Subcutaneous adipose tissue (tissue), 4 donors: Measurements from ENCODE around the gene DHPS. TPM values are rescaled to one million over a fixed set of nuclear protein-coding genes. Genes with fewer than 3 reads are reported as not detected.

Experiments used
- CTCF ChIP-seq: fragments of 450-650 bp; IDR thresholded peaks from one replicate; pipeline ENCODE4 v1.5.1; 2016; ENCODE audit warnings: low read depth, mild to moderate bottlenecking, control low read depth, antibody characterized with exemption, moderate library complexity
- small RNA-seq: library from RNA; depleted of rRNA; stranded (forward); fragments of <200 nt; gene quantifications from one replicate; pipeline ENCODE3, GENCODE V24; 2016
- total RNA-seq, 4 donors: library from RNA; depleted of rRNA; stranded (reverse); fragments of >200 nt; gene quantifications; one replicate each; pipeline ENCODE4 v1.1.0, GENCODE V29; 2016

DHPS gene
- total RNA-seq, 4 donors from 2014 or later, result 49.9 to 85.7 (median 75.7) TPM

- TF ChIP-seq CTCF, result no peak
Measured at GRCh38 chr19:12628040-12629022, 53.3 kb downstream of the DHPS start.

- TF ChIP-seq CTCF, result no peak
Measured at GRCh38 chr19:12626958-12627357, 54.7 kb downstream of the DHPS start.

Small RNAs within 50 kb of the gene (small RNA-seq; reads per million reads assigned to genes)
- 1,359 reads per million, percentile 99 among the genes with 10 or more reads in this experiment for gene SNORD41

Other genes with a start within 250 kb of the DHPS start
- gene ZNF443, start 240.9 kb downstream of the DHPS start, total RNA-seq, result 1 to 10 TPM; 4.2 to 5.9 (median 4.8) TPM
- gene ZNF709, start 197.1 kb downstream of the DHPS start, total RNA-seq, result 1 to 10 TPM; 1.5 to 3.1 (median 2.8) TPM
- gene ZNF564, start 130.4 kb downstream of the DHPS start, total RNA-seq, result 10 to 100 TPM; 10.7 to 15.0 (median 14.3) TPM
- 1 to 10 TPM; 5.7 to 9.2 (median 7.8) TPM for gene ZNF490, start 71.1 kb downstream of the DHPS start, total RNA-seq
- 10 to 100 TPM; 21.2 to 26.0 (median 24.9) TPM for gene ZNF791, start 71.0 kb downstream of the DHPS start, total RNA-seq
- 100 to 1,000 TPM in 2 of 4 donors, 10 to 100 TPM in 2; 61.0 to 186 (median 88.5) TPM for gene MAN2B1, start 15.1 kb downstream of the DHPS start, total RNA-seq
- gene WDR83, start 15.1 kb downstream of the DHPS start, total RNA-seq, result 10 to 100 TPM in 1 of 4 donors, 1 to 10 TPM in 3; 5.7 to 11.6 (median 8.6) TPM
- gene GNG14, start 6.1 kb upstream of the DHPS start, total RNA-seq, result not detected
- 1 to 10 TPM; 2.6 to 3.7 (median 2.7) TPM for gene FBXW9, start 14.8 kb upstream of the DHPS start, total RNA-seq
- gene TNPO2, start 42.1 kb upstream of the DHPS start, total RNA-seq, result 10 to 100 TPM; 42.6 to 66.3 (median 61.3) TPM
- gene TRIR, start 52.8 kb upstream of the DHPS start, total RNA-seq, result 100 to 1,000 TPM; 163 to 417 (median 304) TPM
- gene GET3, start 55.6 kb upstream of the DHPS start, total RNA-seq, result 10 to 100 TPM; 35.1 to 53.5 (median 43.4) TPM
- not detected for gene BEST2, start 69.9 kb upstream of the DHPS start, total RNA-seq
- gene HOOK2, start 93.7 kb upstream of the DHPS start, total RNA-seq, result 100 to 1,000 TPM in 1 of 4 donors, 10 to 100 TPM in 3; 17.1 to 290 (median 36.9) TPM
- 100 to 1,000 TPM in 3 of 4 donors, 10 to 100 TPM in 1; 77.6 to 304 (median 155) TPM for gene JUNB, start 109.6 kb upstream of the DHPS start, total RNA-seq
- gene PRDX2, start 119.9 kb upstream of the DHPS start, total RNA-seq, result 100 to 1,000 TPM; 124 to 217 (median 135) TPM
- 1 to 10 TPM in 1 of 4 donors, not detected in 3; 1.3 TPM for gene THSD8, start 120.2 kb upstream of the DHPS start, total RNA-seq
- 1 to 10 TPM; 3.6 to 7.5 (median 5.1) TPM for gene RNASEH2A, start 124.7 kb upstream of the DHPS start, total RNA-seq
- gene RTBDN, start 152.7 kb upstream of the DHPS start, total RNA-seq, result not detected
- gene MAST1, start 156.6 kb upstream of the DHPS start, total RNA-seq, result under 1 TPM in 1 of 4 donors, not detected in 3; 0.17 TPM
- 10 to 100 TPM; 24.9 to 74.8 (median 48.2) TPM for gene DNASE2, start 199.6 kb upstream of the DHPS start, total RNA-seq
- not detected for gene KLF1, start 205.3 kb upstream of the DHPS start, total RNA-seq
- 10 to 100 TPM; 34.9 to 98.5 (median 46.0) TPM for gene GCDH, start 209.3 kb upstream of the DHPS start, total RNA-seq
- gene SYCE2, start 237.4 kb upstream of the DHPS start, total RNA-seq, result not detected